GM10248 (cell line): ENCODE results near the gene TP53RK.

Experiments
- CTCF ChIA-PET: fragments of 300-600 bp; sonication (Branson Sonifier 250); formaldehyde crosslinking; extraction: SDS; loops from one replicate; lab custom pipeline; 2021; ENCODE audit warnings: antibody characterized with exemption; lab: Yijun Ruan, JAX
- POLR2A ChIA-PET: fragments of 350-650 bp; sonication (Branson Sonifier 250); formaldehyde crosslinking; extraction: SDS; loops from one replicate; lab custom pipeline; 2020; ENCODE audit warnings: antibody characterized with exemption; lab: Yijun Ruan, JAX
- DNase-seq: peaks from one replicate; pipeline ENCODE4 v3.0.0; 2012; ENCODE audit errors: extremely low spot score
- CTCF ChIP-seq: IDR thresholded peaks from 2 replicates; pipeline ENCODE4 v1.5.1; 2012; ENCODE audit warnings: mild to moderate bottlenecking, low read depth; ENCODE audit errors: extremely low read depth, missing control alignments, control extremely low read depth

TP53RK gene

GRCh38 chr20:46649650-46649949, 39.6 kb downstream of the TP53RK start:
- no peak for TF ChIP-seq CTCF
- DNase-seq: no peak
- POLR2A ChIA-PET: no interaction called here
- CTCF ChIA-PET: interaction anchor here (1.5 to 1.7 kb wide), 2 partner anchors 17 to 31 kb away, joined by 4 to 5 read pairs; no protein-coding TSS in a partner anchor

- DNase-seq: no peak
- ChIA-PET POLR2A (no interaction called here), CTCF (interaction anchor here (0.9 to 1.7 kb wide), 4 partner anchors 9 to 31 kb away, joined by 3 to 5 read pairs (median 4); no protein-coding TSS in a partner anchor)
- TF ChIP-seq CTCF: no peak
Observed at GRCh38 chr20:46648903-46649649, 40.2 kb downstream of the TP53RK start.

- TF ChIP-seq CTCF: no peak
- ChIA-PET POLR2A (no interaction called here), CTCF (interaction anchor here (1.3 kb wide), 1 partner anchor 11 kb away, joined by 5 read pairs; no protein-coding TSS in a partner anchor)
- DNase-seq: no peak
Observed at GRCh38 chr20:46647469-46647868, 41.8 kb downstream of the TP53RK start.

- ChIA-PET POLR2A (no interaction called here), CTCF (interaction anchor here (0.8 to 1.3 kb wide), 2 partner anchors 11 to 12 kb away, joined by 4 to 5 read pairs; no protein-coding TSS in a partner anchor)
- DNase-seq: no peak
- TF ChIP-seq CTCF: no peak
Observed at GRCh38 chr20:46646659-46647380, 42.4 kb downstream of the TP53RK start.

- POLR2A ChIA-PET: no interaction called here
- CTCF ChIA-PET: interaction anchor here (0.8 kb wide), 1 partner anchor 13 kb away, joined by 4 read pairs; no protein-coding TSS in a partner anchor
- DNase-seq: no peak
- TF ChIP-seq CTCF: no peak
Observed at GRCh38 chr20:46646122-46646521, 43.1 kb downstream of the TP53RK start.

- no peak for DNase-seq
- POLR2A ChIA-PET: interaction anchor here (0.5 kb wide), 1 partner anchor 597 kb away, joined by 3 read pairs; no protein-coding TSS in a partner anchor
- CTCF ChIA-PET: no interaction called here
- TF ChIP-seq CTCF: no peak
Observed at GRCh38 chr20:46644733-46645132, 44.5 kb downstream of the TP53RK start.
